Measurements from ENCODE around the gene HNRNPU. TPM values are rescaled to one million over a fixed set of nuclear protein-coding genes. Genes with fewer than 3 reads are reported as not detected.

Gene HNRNPU
- total and polyA plus RNA-seq, 5 donors from 2014 or later: 169 to 523 (median 226) TPM

GRCh38 chr1:244826712-244827111 lies 37.6 kb downstream of the HNRNPU start:
- no peak for DNase-seq
- peaks cover 0 to 11% (median 0%) of the 10 kb centered on the region in 4 donors for H3K4me1 Mint-ChIP-seq
- peaks cover 5% of the 10 kb centered on the region for H3K27me3 Mint-ChIP-seq
- Histone ChIP-seq H3K9me3 (ENCODE audit: control insufficient read depth in 2 of 2, low read length in 2 of 2) (no peaks in the 10 kb centered on the region), H3K36me3 (ENCODE audit: control insufficient read depth, insufficient read depth, low read length) (no peaks in the 10 kb centered on the region), H3K4me1 (ENCODE audit: control insufficient read depth, insufficient read depth, low read length, poor library complexity, severe bottlenecking) (no peaks in the 10 kb centered on the region), H3K27me3 (ENCODE audit: control insufficient read depth, insufficient read depth, low read length) (peaks cover 3% of the 10 kb centered on the region), H3K4me3 (ENCODE audit: low read depth, low read length) (no peak overlapping the region), H3K27ac (ENCODE audit: insufficient read depth, low read length, poor library complexity, severe bottlenecking) (no peak overlapping the region)
- H3K9me3 Mint-ChIP-seq: peaks cover 0 to 2% (median 0%) of the 10 kb centered on the region in 7 donors
- H3K27ac Mint-ChIP-seq: no peak overlapping the region
- ATAC-seq (ENCODE audit: low read depth in 2 of 2): no peak
- no peak overlapping the region for H3K4me3 Mint-ChIP-seq
- H3K36me3 Mint-ChIP-seq: no peaks in the 10 kb centered on the region

- Mint-ChIP-seq H3K36me3 (no peaks in the 10 kb centered on the region), H3K4me3 (no peak overlapping the region), H3K4me1 (peaks cover 0 to 5% (median 0%) of the 10 kb centered on the region in 4 donors), H3K9me3 (peaks cover 0 to 2% (median 0%) of the 10 kb centered on the region in 7 donors), H3K27me3 (peaks cover 5% of the 10 kb centered on the region), H3K27ac (peak overlapping the region in 1 of 3 donors; percentile 20)
- ATAC-seq (ENCODE audit: low read depth in 2 of 2): no peak
- H3K9me3 ChIP-seq (ENCODE audit: control insufficient read depth in 2 of 2, low read length in 2 of 2): no peaks in the 10 kb centered on the region
- no peak for DNase-seq
- H3K4me3 ChIP-seq (ENCODE audit: low read depth, low read length): no peak overlapping the region
- no peaks in the 10 kb centered on the region for H3K36me3 ChIP-seq (ENCODE audit: control insufficient read depth, insufficient read depth, low read length)
- H3K4me1 ChIP-seq (ENCODE audit: control insufficient read depth, insufficient read depth, low read length, poor library complexity, severe bottlenecking): no peaks in the 10 kb centered on the region
- H3K27me3 ChIP-seq (ENCODE audit: control insufficient read depth, insufficient read depth, low read length): peaks cover 3% of the 10 kb centered on the region
- H3K27ac ChIP-seq (ENCODE audit: insufficient read depth, low read length, poor library complexity, severe bottlenecking): no peak overlapping the region
Measured at GRCh38 chr1:244822878-244823277, 41.5 kb downstream of the HNRNPU start.

DNA sequence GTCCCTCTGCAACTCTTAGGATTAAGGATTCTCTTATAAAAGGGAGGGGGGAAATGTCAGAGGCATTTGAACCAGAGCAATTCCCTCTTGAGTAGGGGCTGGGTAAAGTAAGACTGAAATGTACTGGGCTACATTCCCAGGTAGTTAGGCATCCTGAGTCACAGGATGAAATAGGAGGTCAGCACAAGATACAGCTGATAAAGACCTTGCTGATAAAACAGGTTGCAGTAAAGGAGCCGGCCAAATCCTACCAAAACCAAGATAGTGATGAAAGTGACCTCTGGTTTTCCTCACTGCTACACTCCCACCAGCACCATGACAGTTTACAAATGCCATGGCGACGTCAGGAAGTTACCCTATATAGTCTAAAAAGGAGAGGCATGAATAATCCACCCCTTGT lies 43.2 kb downstream of the HNRNPU start:
- H3K27ac ChIP-seq (ENCODE audit: insufficient read depth, low read length, poor library complexity, severe bottlenecking): no peak overlapping the region
- DNase-seq (no peak), ATAC-seq (ENCODE audit: low read depth in 2 of 2) (no peak)
- peaks cover 3% of the 10 kb centered on the region for H3K27me3 ChIP-seq (ENCODE audit: control insufficient read depth, insufficient read depth, low read length)
- H3K4me3 Mint-ChIP-seq: no peak overlapping the region
- peaks cover 11% of the 10 kb centered on the region for H3K27me3 Mint-ChIP-seq
- no peak overlapping the region for H3K4me3 ChIP-seq (ENCODE audit: low read depth, low read length)
- no peaks in the 10 kb centered on the region for H3K9me3 ChIP-seq (ENCODE audit: control insufficient read depth in 2 of 2, low read length in 2 of 2)
- H3K27ac Mint-ChIP-seq: no peak overlapping the region
- H3K36me3 Mint-ChIP-seq: no peaks in the 10 kb centered on the region
- H3K4me1 Mint-ChIP-seq: peaks cover 0 to 5% (median 0%) of the 10 kb centered on the region in 4 donors
- no peaks in the 10 kb centered on the region for H3K36me3 ChIP-seq (ENCODE audit: control insufficient read depth, insufficient read depth, low read length)
- peaks cover 0 to 2% (median 0%) of the 10 kb centered on the region in 7 donors for H3K9me3 Mint-ChIP-seq
- no peaks in the 10 kb centered on the region for H3K4me1 ChIP-seq (ENCODE audit: control insufficient read depth, insufficient read depth, low read length, poor library complexity, severe bottlenecking)

GRCh38 chr1:244820131-244820530 lies 44.2 kb downstream of the HNRNPU start:
- Histone ChIP-seq H3K27ac (ENCODE audit: insufficient read depth, low read length, poor library complexity, severe bottlenecking) (no peak overlapping the region), H3K36me3 (ENCODE audit: control insufficient read depth, insufficient read depth, low read length) (no peaks in the 10 kb centered on the region), H3K4me3 (ENCODE audit: low read depth, low read length) (no peak overlapping the region), H3K9me3 (ENCODE audit: control insufficient read depth in 2 of 2, low read length in 2 of 2) (no peaks in the 10 kb centered on the region), H3K4me1 (ENCODE audit: control insufficient read depth, insufficient read depth, low read length, poor library complexity, severe bottlenecking) (no peaks in the 10 kb centered on the region), H3K27me3 (ENCODE audit: control insufficient read depth, insufficient read depth, low read length) (peaks cover 3% of the 10 kb centered on the region)
- Mint-ChIP-seq H3K4me1 (peaks cover 0 to 2% (median 0%) of the 10 kb centered on the region in 4 donors), H3K27me3 (peaks cover 16% of the 10 kb centered on the region), H3K27ac (no peak overlapping the region), H3K9me3 (no peaks in the 10 kb centered on the region), H3K36me3 (no peaks in the 10 kb centered on the region), H3K4me3 (no peak overlapping the region)
- DNase-seq (no peak), ATAC-seq (ENCODE audit: low read depth in 2 of 2) (no peak)

- H3K27me3 Mint-ChIP-seq: peaks cover 11% of the 10 kb centered on the region
- H3K27me3 ChIP-seq (ENCODE audit: control insufficient read depth, insufficient read depth, low read length): no peaks in the 10 kb centered on the region
- H3K27ac ChIP-seq (ENCODE audit: insufficient read depth, low read length, poor library complexity, severe bottlenecking): no peak overlapping the region
- no peak for ATAC-seq (ENCODE audit: low read depth in 2 of 2)
- H3K36me3 Mint-ChIP-seq: no peaks in the 10 kb centered on the region
- H3K4me3 ChIP-seq (ENCODE audit: low read depth, low read length): no peak overlapping the region
- no peaks in the 10 kb centered on the region for H3K9me3 ChIP-seq (ENCODE audit: control insufficient read depth in 2 of 2, low read length in 2 of 2)
- peaks cover 0 to 2% (median 0%) of the 10 kb centered on the region in 4 donors for H3K4me1 Mint-ChIP-seq
- H3K4me3 Mint-ChIP-seq: no peak overlapping the region
- no peak for DNase-seq
- no peak overlapping the region for H3K27ac Mint-ChIP-seq
- H3K9me3 Mint-ChIP-seq: no peaks in the 10 kb centered on the region
- no peaks in the 10 kb centered on the region for H3K36me3 ChIP-seq (ENCODE audit: control insufficient read depth, insufficient read depth, low read length)
- H3K4me1 ChIP-seq (ENCODE audit: control insufficient read depth, insufficient read depth, low read length, poor library complexity, severe bottlenecking): no peaks in the 10 kb centered on the region
Measured at GRCh38 chr1:244817415-244817894, 46.9 kb downstream of the HNRNPU start.

DNA sequence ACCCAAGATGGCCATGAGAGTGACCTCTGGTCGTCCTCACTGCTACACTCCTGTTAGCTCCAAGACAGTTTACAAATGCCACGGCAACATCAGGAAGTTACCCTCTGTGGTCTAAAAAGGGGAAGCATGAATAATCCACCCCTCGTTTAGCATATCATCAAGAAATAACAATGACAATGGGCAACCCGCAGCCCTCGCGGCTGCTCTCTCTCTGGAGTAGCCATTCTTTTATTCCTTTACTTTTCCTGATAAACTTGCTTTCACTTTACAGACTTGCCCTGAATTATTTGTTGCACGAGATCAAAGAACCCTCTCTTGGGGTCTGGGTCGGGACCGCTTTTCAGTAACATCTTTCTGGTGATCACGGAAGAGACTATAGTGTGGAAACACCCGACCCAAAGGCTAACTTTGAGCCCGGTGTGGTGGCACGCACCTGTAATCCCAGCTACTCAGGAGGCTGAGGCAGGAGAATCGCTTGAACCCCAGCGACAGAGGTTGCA lies 48.7 kb downstream of the HNRNPU start:
- Mint-ChIP-seq H3K4me3 (no peak overlapping the region), H3K4me1 (peaks cover 0 to 2% (median 0%) of the 10 kb centered on the region in 4 donors), H3K36me3 (peaks cover 4% of the 10 kb centered on the region), H3K27me3 (peaks cover 11% of the 10 kb centered on the region), H3K27ac (peak overlapping the region in 1 of 3 donors; percentile 6), H3K9me3 (no peaks in the 10 kb centered on the region)
- Histone ChIP-seq H3K4me1 (ENCODE audit: control insufficient read depth, insufficient read depth, low read length, poor library complexity, severe bottlenecking) (no peaks in the 10 kb centered on the region), H3K4me3 (ENCODE audit: low read depth, low read length) (no peak overlapping the region), H3K9me3 (ENCODE audit: control insufficient read depth in 2 of 2, low read length in 2 of 2) (no peaks in the 10 kb centered on the region), H3K27ac (ENCODE audit: insufficient read depth, low read length, poor library complexity, severe bottlenecking) (no peak overlapping the region), H3K27me3 (ENCODE audit: control insufficient read depth, insufficient read depth, low read length) (no peaks in the 10 kb centered on the region), H3K36me3 (ENCODE audit: control insufficient read depth, insufficient read depth, low read length) (no peaks in the 10 kb centered on the region)
- DNase-seq (no peak), ATAC-seq (ENCODE audit: low read depth in 2 of 2) (no peak)

DNA sequence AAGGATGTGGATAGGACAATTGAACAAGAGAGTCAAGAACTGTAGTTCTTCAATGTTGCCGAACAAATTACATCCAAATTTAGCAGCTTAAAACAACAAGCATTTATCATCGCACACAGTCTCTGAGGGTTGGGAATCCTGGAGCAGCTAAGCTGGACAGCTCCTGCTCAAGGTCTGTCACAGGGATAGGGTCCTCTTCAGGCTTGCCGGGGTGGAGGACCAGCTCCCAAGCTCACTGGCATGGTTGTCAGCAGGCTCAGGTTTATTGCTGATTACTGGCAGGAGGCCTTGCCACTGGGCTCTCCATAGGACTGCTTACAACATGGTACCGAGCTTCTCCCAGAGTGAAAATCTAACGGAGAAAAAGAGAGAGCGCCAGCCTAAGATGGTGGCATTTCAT lies 51.0 kb downstream of the HNRNPU start:
- H3K9me3 Mint-ChIP-seq: peaks cover 0 to 1% (median 0%) of the 10 kb centered on the region in 7 donors
- Histone ChIP-seq H3K9me3 (ENCODE audit: control insufficient read depth in 2 of 2, low read length in 2 of 2) (no peaks in the 10 kb centered on the region), H3K27me3 (ENCODE audit: control insufficient read depth, insufficient read depth, low read length) (no peaks in the 10 kb centered on the region), H3K4me3 (ENCODE audit: low read depth, low read length) (no peak overlapping the region), H3K4me1 (ENCODE audit: control insufficient read depth, insufficient read depth, low read length, poor library complexity, severe bottlenecking) (no peaks in the 10 kb centered on the region), H3K27ac (ENCODE audit: insufficient read depth, low read length, poor library complexity, severe bottlenecking) (no peak overlapping the region), H3K36me3 (ENCODE audit: control insufficient read depth, insufficient read depth, low read length) (no peaks in the 10 kb centered on the region)
- H3K36me3 Mint-ChIP-seq: peaks cover 4% of the 10 kb centered on the region
- no peak overlapping the region for H3K4me3 Mint-ChIP-seq
- H3K27me3 Mint-ChIP-seq: peaks cover 11% of the 10 kb centered on the region
- no peak for ATAC-seq (ENCODE audit: low read depth in 2 of 2)
- DNase-seq: no peak
- H3K4me1 Mint-ChIP-seq: peaks cover 0 to 2% (median 0%) of the 10 kb centered on the region in 4 donors
- H3K27ac Mint-ChIP-seq: no peak overlapping the region

DNA sequence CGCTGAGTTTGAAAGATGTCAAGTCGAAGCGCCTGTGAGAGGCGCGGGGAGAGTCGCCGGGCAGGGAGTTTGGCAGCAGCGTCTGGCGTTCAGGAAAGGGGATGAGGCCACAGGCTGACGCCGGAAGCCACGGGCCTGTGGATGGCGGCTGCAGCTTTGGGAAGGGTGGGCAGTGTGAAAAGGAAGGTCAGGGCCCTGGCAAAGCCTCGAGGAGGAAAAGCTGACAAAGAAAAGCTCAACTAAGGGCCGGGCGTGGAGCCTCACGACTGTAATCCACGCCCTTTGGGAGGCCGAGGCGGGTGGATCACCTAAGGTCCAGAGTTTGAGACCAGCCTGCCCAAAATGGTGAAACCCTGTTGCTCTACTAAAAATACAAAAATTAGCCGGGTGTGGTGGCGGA lies 54.1 kb downstream of the HNRNPU start:
- Mint-ChIP-seq H3K27ac (no peak overlapping the region), H3K36me3 (peaks cover 4% of the 10 kb centered on the region), H3K27me3 (peaks cover 5% of the 10 kb centered on the region), H3K4me3 (no peak overlapping the region), H3K9me3 (peaks cover 0 to 1% (median 0%) of the 10 kb centered on the region in 7 donors), H3K4me1 (no peaks in the 10 kb centered on the region)
- DNase-seq (no peak), ATAC-seq (ENCODE audit: low read depth in 2 of 2) (no peak)
- H3K4me1 ChIP-seq (ENCODE audit: control insufficient read depth, insufficient read depth, low read length, poor library complexity, severe bottlenecking): no peaks in the 10 kb centered on the region
- H3K36me3 ChIP-seq (ENCODE audit: control insufficient read depth, insufficient read depth, low read length): no peaks in the 10 kb centered on the region
- H3K27ac ChIP-seq (ENCODE audit: insufficient read depth, low read length, poor library complexity, severe bottlenecking): no peak overlapping the region
- H3K27me3 ChIP-seq (ENCODE audit: control insufficient read depth, insufficient read depth, low read length): no peaks in the 10 kb centered on the region
- no peak overlapping the region for H3K4me3 ChIP-seq (ENCODE audit: low read depth, low read length)
- no peaks in the 10 kb centered on the region for H3K9me3 ChIP-seq (ENCODE audit: control insufficient read depth in 2 of 2, low read length in 2 of 2)

Data from CD4-positive, CD25-positive, alpha-beta regulatory T cell (primary cell).